Measurements from ENCODE around the gene NCDN. TPM values are rescaled to one million over a fixed set of nuclear protein-coding genes. Genes with fewer than 3 reads are reported as not detected.

NCDN gene
- total RNA-seq, 2 donors from 2014 or later: 9.7 to 18.0 TPM

DNA sequence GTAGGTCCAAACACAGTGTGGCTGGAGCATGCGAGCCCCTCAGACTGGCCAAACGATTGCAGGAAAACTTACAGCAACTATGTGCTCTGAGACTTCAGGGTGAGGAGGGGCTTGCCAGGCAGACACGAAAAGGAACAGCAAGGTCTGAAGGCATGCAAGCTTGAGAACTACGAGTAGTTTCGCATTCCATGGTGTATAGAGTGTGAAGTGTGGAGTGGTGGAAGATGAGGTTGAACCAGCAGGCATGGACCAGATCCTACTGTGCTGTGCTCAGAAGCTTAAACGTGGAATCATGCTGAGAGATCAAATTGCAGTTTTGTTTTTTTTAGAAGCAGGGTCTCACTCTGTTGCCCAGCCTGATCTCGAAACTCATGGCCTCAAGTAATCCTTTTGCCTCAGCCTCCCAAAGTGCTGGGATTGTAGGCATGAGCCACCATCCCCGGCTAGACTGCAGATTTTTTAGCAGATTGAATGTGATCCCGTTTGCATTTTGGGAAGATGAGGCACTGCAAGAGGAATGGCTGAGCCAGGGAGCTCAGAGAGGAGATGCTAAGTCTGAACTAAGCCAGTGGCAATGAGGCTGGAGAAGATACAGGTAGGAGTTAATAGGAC lies 10.5 kb downstream of the NCDN start:
- Histone ChIP-seq H3K4me3 (no peak overlapping the region), H3K36me3 (no peaks in the 10 kb centered on the region), H3K9me3 (no peaks in the 10 kb centered on the region), H3K27ac (no peak overlapping the region), H3K27me3 (peaks cover 12% of the 10 kb centered on the region), H3K4me1 (no peaks in the 10 kb centered on the region), H3K9ac (ENCODE audit: low read depth in 2 of 2, low read length in 2 of 2) (no peak overlapping the region)
- DNase-seq: no peak
- TF ChIP-seq, protein P1, sequence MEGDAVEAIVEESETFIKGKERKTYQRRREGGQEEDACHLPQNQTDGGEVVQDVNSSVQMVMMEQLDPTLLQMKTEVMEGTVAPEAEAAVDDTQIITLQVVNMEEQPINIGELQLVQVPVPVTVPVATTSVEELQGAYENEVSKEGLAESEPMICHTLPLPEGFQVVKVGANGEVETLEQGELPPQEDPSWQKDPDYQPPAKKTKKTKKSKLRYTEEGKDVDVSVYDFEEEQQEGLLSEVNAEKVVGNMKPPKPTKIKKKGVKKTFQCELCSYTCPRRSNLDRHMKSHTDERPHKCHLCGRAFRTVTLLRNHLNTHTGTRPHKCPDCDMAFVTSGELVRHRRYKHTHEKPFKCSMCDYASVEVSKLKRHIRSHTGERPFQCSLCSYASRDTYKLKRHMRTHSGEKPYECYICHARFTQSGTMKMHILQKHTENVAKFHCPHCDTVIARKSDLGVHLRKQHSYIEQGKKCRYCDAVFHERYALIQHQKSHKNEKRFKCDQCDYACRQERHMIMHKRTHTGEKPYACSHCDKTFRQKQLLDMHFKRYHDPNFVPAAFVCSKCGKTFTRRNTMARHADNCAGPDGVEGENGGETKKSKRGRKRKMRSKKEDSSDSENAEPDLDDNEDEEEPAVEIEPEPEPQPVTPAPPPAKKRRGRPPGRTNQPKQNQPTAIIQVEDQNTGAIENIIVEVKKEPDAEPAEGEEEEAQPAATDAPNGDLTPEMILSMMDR (IDR thresholded peaks at IDR 0.05): no peak
- intact Hi-C loops (cut with DNase I): loop anchor here (2.0 to 5.0 kb wide), 2 partner anchors 149 to 204 kb away; no protein-coding TSS in a partner anchor

DNA sequence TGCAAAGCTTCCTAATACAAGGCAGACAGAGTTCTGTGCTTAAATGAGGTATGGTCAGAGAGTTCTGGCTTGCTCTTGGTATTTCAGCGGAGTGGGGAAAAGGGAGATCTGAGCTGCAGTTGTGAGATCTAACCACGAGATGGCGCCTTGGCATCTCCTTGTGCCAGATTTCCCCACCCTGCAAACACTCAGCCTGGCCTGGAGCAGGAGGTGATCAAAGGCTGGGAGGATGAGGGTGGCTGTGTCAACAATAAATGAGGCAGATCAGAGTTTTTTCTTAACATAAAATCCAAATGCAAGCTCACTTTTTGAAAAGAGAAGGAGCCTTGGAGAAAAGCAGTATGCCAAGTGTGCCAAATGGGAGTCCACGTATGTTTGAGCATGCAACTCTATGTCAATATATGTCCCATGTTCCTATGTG lies 11.4 kb downstream of the NCDN start:
- TF ChIP-seq, protein P1 (IDR thresholded peaks at IDR 0.05): peak; percentile 81

DNA sequence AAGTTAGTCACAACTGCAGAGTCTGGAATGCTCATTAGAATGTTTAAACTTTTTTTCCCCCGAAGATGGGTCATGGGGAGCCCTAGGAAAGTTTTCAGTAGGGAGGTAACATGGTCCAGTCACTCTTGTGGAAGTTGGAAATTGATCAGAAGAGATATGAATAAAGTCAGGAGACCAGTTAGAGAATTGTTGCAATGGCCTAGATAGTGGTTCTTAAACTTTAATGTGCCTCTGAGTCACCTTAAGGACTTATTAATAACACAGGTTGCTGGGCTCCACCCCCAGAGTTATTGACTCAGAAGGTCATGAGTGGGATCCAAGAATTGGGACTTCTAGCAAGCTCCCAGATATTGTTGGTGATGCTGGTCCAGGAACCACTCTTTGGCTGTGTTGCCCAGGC lies 12.3 kb downstream of the NCDN start:
- Histone ChIP-seq H3K4me1 (peaks cover 4% of the 10 kb centered on the region), H3K27ac (no peak overlapping the region), H3K9me3 (no peaks in the 10 kb centered on the region), H3K27me3 (peaks cover 28% of the 10 kb centered on the region), H3K36me3 (no peaks in the 10 kb centered on the region), H3K4me3 (no peak overlapping the region), H3K9ac (ENCODE audit: low read depth in 2 of 2, low read length in 2 of 2) (no peak overlapping the region)
- TF ChIP-seq, protein P1 (IDR thresholded peaks at IDR 0.05): no peak
- no peak for DNase-seq
- intact Hi-C loops (cut with DNase I): loop anchor here (2.0 to 5.0 kb wide), 2 partner anchors 147 to 202 kb away; no protein-coding TSS in a partner anchor

More for the DNA sequence above, 11.4 kb downstream of the NCDN start:
- intact Hi-C loops (cut with DNase I): loop anchor here (2.0 to 5.0 kb wide), 2 partner anchors 148 to 203 kb away; no protein-coding TSS in a partner anchor
- Histone ChIP-seq H3K4me3 (no peak overlapping the region), H3K27me3 (peaks cover 21% of the 10 kb centered on the region), H3K9ac (ENCODE audit: low read depth in 2 of 2, low read length in 2 of 2) (no peak overlapping the region), H3K36me3 (no peaks in the 10 kb centered on the region), H3K9me3 (no peaks in the 10 kb centered on the region), H3K4me1 (peaks cover 4% of the 10 kb centered on the region), H3K27ac (no peak overlapping the region)
- peak; percentile 69 for DNase-seq

DNA sequence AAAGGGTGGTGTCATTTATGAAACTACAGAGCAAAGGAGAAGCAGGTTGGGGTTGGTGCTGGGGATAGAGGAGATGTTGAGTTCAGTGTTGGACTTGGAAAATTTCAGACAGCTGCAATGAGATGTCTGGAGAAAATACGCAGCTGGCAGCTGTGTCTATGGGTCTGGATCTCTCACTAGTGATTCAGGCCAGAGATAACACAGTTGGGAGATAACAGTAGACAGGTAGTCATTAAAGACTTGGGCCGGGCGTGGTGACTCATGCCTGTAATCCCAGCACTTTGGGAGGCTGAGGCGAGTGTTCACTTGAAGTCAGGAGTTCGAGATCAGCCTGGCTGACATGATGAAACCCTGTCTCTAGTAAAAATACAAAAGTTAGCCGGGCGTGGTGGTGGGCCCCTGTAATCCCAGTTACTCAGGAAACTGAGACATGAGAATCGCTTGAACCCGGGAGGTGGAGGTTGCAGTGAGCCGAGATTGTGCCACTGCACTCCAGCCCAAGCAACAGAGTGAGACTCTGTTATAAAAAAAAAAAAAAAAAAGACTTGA lies 13.1 kb downstream of the NCDN start:
- Histone ChIP-seq H3K36me3 (no peaks in the 10 kb centered on the region), H3K4me3 (no peak overlapping the region), H3K4me1 (peaks cover 7% of the 10 kb centered on the region), H3K27me3 (peaks cover 28% of the 10 kb centered on the region), H3K9me3 (no peaks in the 10 kb centered on the region), H3K27ac (no peak overlapping the region), H3K9ac (ENCODE audit: low read depth in 2 of 2, low read length in 2 of 2) (no peak overlapping the region)
- no peak for DNase-seq
- TF ChIP-seq, protein P1 (IDR thresholded peaks at IDR 0.05): no peak
- intact Hi-C loops (cut with DNase I): no loop called here

DNA sequence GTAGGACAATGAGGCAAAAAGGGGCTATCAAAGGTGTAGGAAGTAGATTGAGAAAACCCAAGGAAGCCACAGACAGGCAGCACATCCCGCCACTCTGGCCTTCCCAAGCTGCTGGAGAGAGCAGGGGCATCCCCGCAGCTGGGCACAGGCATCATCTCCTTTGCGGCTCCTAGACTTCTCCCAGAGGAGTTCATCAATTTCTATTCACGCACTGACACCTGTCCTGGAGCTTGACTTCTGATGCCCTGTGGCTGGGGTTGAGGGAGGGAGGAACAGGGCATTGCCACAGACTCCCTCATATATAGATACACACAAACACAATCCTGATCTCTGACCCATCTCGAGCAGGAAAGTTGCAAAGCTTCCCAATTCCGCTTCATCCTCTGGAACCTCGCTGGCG lies 13.7 kb downstream of the NCDN start:
- Histone ChIP-seq H3K4me1 (peaks cover 7% of the 10 kb centered on the region), H3K27me3 (peaks cover 28% of the 10 kb centered on the region), H3K27ac (no peak overlapping the region), H3K9me3 (no peaks in the 10 kb centered on the region), H3K36me3 (no peaks in the 10 kb centered on the region), H3K9ac (ENCODE audit: low read depth in 2 of 2, low read length in 2 of 2) (no peak overlapping the region), H3K4me3 (no peak overlapping the region)
- TF ChIP-seq, protein P1 (IDR thresholded peaks at IDR 0.05): no peak
- intact Hi-C loops (cut with DNase I): no loop called here
- no peak for DNase-seq
